ENCODE measurements around the gene SLC39A1. TPM values are rescaled to one million over a fixed set of nuclear protein-coding genes. Genes with fewer than 3 reads are reported as not detected.

Gene SLC39A1
- total and polyA plus RNA-seq, 9 of the 15 experiments (the other 6 are each of a cell fraction or from before 2014, with no cell fraction given) = 9.9 to 81.1 (median 62.7) TPM

DNA sequence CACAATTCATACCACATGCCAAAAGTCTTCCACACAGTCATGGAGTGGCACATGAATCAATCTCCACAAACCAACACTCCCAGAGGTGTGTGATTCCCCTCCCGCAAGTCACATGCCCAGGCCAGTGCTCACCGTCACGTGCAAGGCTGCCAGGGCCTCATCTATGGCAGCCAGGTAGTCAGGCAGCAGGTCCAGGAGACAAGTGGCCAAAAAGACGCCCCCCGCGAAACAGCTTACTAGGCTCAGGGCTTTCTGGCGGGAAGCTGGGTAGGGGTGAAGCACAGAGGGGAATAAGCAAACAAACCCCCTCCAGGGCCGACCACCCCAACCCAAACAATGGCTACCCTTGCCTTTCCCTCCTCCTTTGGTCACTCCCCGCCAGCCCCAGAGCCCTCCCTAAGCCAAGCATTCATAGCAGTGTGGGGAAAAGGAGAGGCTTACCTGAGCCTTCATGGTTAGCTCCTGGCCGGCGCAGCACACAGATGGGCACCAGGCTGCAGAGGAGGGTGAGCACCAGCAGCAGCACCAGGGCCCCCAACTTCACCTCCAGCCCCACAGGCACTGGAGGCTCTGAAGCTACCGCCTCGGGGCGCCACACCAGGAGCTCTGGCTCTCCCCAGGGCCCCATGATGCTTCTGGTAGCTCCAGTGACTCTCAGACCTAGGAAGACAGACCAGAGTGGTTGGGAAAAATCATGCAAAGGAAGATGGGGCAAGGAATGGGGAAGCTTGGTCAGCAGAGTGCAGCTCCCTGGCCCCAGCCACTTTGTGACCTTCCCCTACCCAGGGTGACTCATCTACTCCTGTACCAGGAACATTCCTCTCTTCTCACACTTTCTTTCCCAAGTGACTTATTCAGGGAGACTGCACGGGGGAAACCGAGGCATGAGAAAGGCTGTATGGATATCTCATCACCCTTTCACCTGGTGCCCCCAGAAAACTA lies 978 bp downstream of the SLC39A1 start:
- in situ Hi-C loops (cut with MboI) (no loop called here), intact Hi-C loops (cut with micrococcal nuclease) (no loop called here)
- no peaks in the 10 kb centered on the region for H4K20me1 ChIP-seq (replicated peaks; ENCODE audit: control insufficient read depth, insufficient read depth, low read length)
- H3K36me3 ChIP-seq (ENCODE audit: control insufficient read depth, insufficient read depth, low read length) = peaks cover 28% of the 10 kb centered on the region; the same call in 2 of the 3 replicates
- peak overlapping the region; percentile 74 for H3K4me3 ChIP-seq
- ATAC-seq (no peak), DNase-seq (ENCODE audit: extremely low read depth in 1 of 4, low spot score in 3 of 4) (peak in 1 of 4 experiments; percentile 43), FAIRE-seq (peak; percentile 65)
- POLR2A ChIA-PET = interaction anchor here (0.6 to 3.0 kb wide), 10 partner anchors 9 to 40 kb away, joined by 3 to 37 read pairs (median 5); partner anchors contain the start of genes DENND4B, JTB and RPS27
- 10% methylated on average over 14 of the region's 16 CpGs for WGBS (ENCODE audit: insufficient coverage, low coverage, missing lambda C conversion rate)
- H3K9me1 ChIP-seq (ENCODE audit: control insufficient read depth, insufficient read depth, low read length) = no peaks in the 10 kb centered on the region
- peak overlapping the region; percentile 81 for H3K27ac ChIP-seq (ENCODE audit: extremely low read depth, low read depth, low read length)
- peak overlapping the region; percentile 87 for H2AFZ ChIP-seq (ENCODE audit: low read depth, low read length)
- H3K27me3 ChIP-seq (ENCODE audit: control insufficient read depth in 2 of 2, insufficient read depth in 2 of 2, low read length in 2 of 2) = no peaks in the 10 kb centered on the region
- BruUV-seq (replicated peaks) = no TSS peak
- peaks cover 65% of the 10 kb centered on the region for H3K79me2 ChIP-seq (ENCODE audit: control insufficient read depth, insufficient read depth, low read length)
- peak overlapping the region; percentile 85 to 95 for H3K9ac ChIP-seq (ENCODE audit: insufficient read depth in 1 of 2, low read depth in 2 of 2, low read length in 2 of 2)
- peak overlapping the region; percentile 89 for H3K4me2 ChIP-seq (ENCODE audit: insufficient read depth, low read length)
- H3K9me3 ChIP-seq (replicated peaks; ENCODE audit: control insufficient read depth, insufficient read depth, low read depth, low read length) = no peaks in the 10 kb centered on the region
- CTCF ChIA-PET (ENCODE audit: low intra/inter-chr PET ratio) = interaction anchor here (0.6 kb wide), 1 partner anchor 15 kb away, joined by 3 read pairs; no protein-coding TSS in a partner anchor
- peaks cover 22 to 42% of the 10 kb centered on the region in 2 experiments; a peak in 4 of 5 replicates for H3K4me1 ChIP-seq (replicated peaks in 1 of 2; ENCODE audit: control insufficient read depth in 2 of 2, insufficient read depth in 2 of 2, low read length in 2 of 2)
- TF ChIP-seq, protein P1, sequence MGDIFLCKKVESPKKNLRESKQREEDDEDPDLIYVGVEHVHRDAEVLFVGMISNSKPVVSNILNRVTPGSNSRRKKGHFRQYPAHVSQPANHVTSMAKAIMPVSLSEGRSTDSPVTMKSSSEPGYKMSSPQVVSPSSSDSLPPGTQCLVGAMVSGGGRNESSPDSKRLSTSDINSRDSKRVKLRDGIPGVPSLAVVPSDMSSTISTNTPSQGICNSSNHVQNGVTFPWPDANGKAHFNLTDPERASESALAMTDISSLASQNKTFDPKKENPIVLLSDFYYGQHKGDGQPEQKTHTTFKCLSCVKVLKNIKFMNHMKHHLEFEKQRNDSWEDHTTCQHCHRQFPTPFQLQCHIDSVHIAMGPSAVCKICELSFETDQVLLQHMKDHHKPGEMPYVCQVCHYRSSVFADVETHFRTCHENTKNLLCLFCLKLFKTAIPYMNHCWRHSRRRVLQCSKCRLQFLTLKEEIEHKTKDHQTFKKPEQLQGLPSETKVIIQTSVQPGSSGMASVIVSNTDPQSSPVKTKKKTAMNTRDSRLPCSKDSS (IDR thresholded peaks at IDR 0.05; ENCODE audit: low read depth, partially characterized antibody) = no peak
- TF ChIP-seq TCFL5 (CRISPR knock-in tag; conservative IDR thresholded peaks at IDR 0.05) (no peak), NEUROD1 (IDR thresholded peaks at IDR 0.05; ENCODE audit: borderline replicate concordance, low read depth, low read length, partially characterized antibody) (no peak), SIN3B (IDR thresholded peaks at IDR 0.05; ENCODE audit: low read depth) (no peak), HNRNPL (IDR thresholded peaks at IDR 0.05; ENCODE audit: low read depth, low read length) (no peak), ZSCAN32 (CRISPR knock-in tag; IDR thresholded peaks at IDR 0.05) (no peak), ZNF311 (CRISPR knock-in tag; IDR thresholded peaks at IDR 0.05) (no peak), KDM4B (IDR thresholded peaks at IDR 0.05; ENCODE audit: borderline replicate concordance in 2 of 2, low read depth in 1 of 2) (no peak), JUND (IDR thresholded peaks at IDR 0.05; ENCODE audit: borderline replicate concordance, low read depth, low read length) (peak; percentile 81; the same call in 1 of the 2 replicates), JUND (tag; IDR thresholded peaks at IDR 0.05; ENCODE audit: borderline replicate concordance, low read depth, low read length) (peak; percentile 74; the same call in 1 of the 3 replicates), MYNN (IDR thresholded peaks at IDR 0.05) (0 out of 2 replicates have a peak, but pooled peaks have one; percentile 20), MYNN (CRISPR knock-in tag; IDR thresholded peaks at IDR 0.05) (no peak), MECOM (CRISPR knock-in tag; IDR thresholded peaks at IDR 0.05) (no peak), RAD21 (CRISPR knock-in tag; conservative IDR thresholded peaks at IDR 0.05 in 1 of 2, IDR thresholded peaks at IDR 0.05 in 1 of 2) (no peak)
- TF ChIP-seq, protein P2, sequence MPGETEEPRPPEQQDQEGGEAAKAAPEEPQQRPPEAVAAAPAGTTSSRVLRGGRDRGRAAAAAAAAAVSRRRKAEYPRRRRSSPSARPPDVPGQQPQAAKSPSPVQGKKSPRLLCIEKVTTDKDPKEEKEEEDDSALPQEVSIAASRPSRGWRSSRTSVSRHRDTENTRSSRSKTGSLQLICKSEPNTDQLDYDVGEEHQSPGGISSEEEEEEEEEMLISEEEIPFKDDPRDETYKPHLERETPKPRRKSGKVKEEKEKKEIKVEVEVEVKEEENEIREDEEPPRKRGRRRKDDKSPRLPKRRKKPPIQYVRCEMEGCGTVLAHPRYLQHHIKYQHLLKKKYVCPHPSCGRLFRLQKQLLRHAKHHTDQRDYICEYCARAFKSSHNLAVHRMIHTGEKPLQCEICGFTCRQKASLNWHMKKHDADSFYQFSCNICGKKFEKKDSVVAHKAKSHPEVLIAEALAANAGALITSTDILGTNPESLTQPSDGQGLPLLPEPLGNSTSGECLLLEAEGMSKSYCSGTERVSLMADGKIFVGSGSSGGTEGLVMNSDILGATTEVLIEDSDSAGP (CRISPR knock-in tag; IDR thresholded peaks at IDR 0.05) = no peak
- TF ChIP-seq, protein P3, sequence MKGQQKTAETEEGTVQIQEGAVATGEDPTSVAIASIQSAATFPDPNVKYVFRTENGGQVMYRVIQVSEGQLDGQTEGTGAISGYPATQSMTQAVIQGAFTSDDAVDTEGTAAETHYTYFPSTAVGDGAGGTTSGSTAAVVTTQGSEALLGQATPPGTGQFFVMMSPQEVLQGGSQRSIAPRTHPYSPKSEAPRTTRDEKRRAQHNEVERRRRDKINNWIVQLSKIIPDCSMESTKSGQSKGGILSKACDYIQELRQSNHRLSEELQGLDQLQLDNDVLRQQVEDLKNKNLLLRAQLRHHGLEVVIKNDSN (CRISPR knock-in tag; IDR thresholded peaks at IDR 0.05) = peak; percentile 40; the same call in 1 of the 2 replicates
